ENCODE data around the gene ADCY3. TPM values are rescaled to one million over a fixed set of nuclear protein-coding genes. Genes with fewer than 3 reads are reported as not detected.

Gene ADCY3
- polyA plus RNA-seq, 1 of the 3 experiments (the other 2 are of a cell fraction), result 53.9 TPM

DNA sequence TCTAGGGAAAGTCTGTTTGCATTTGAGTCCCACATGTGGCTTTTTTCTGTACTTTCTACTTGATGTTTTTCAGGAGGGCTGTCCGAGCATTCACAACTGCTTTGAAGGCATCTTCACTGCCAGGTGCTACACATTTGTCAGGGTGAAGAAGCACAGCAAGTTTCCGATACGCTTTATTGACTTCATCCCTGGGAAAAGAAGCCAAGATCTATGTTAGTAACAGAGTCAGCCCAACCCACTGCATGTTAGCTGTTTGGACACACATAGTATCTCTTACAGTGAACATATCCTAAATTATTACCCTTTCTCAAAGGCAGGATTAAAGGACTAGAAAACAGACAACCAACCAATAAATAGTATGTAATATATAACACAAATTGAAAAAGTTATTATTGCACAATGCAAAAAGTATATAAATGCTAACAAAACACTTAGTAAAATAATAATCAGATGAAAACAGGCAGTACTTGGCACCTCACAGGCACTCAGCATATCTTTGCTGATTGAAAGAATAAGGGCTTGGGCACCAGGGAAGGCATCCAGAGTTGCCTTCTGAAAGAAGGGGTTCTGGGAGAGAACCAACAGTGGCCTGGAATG lies 27.6 kb upstream of the ADCY3 start:
- Histone ChIP-seq H4K20me1 (ENCODE audit: insufficient read depth) (no peaks in the 10 kb centered on the region), H3K4me2 (no peak overlapping the region), H3K9me3 (no peaks in the 10 kb centered on the region), H3K4me3 (ENCODE audit: low read depth in 2 of 2, low read length in 1 of 2) (no peak overlapping the region), H3K36me3 (replicated peaks in 1 of 2; ENCODE audit: control insufficient read depth in 1 of 2, insufficient read depth in 2 of 2, low read length in 1 of 2) (peaks cover 48 to 69% of the 10 kb centered on the region in 2 experiments), H3K9ac (no peak overlapping the region), H3K79me2 (ENCODE audit: insufficient read depth) (no peaks in the 10 kb centered on the region), H2AFZ (ENCODE audit: low read depth) (no peak overlapping the region), H3F3A (replicated peaks; ENCODE audit: insufficient read depth) (no peaks in the 10 kb centered on the region), H3K27me3 (ENCODE audit: insufficient read depth) (no peaks in the 10 kb centered on the region), H3K4me1 (ENCODE audit: control insufficient read depth in 1 of 2, insufficient read depth in 2 of 2, low read depth in 1 of 2, low read length in 1 of 2) (no peaks in the 10 kb centered on the region), H3K9me2 (no peaks in the 10 kb centered on the region), H3K27ac (ENCODE audit: low read depth in 2 of 2, low read length in 1 of 2) (no peak overlapping the region)
- no peak for DNase-seq
- no peak for TF ChIP-seq NFIC (IDR thresholded peaks at IDR 0.05; ENCODE audit: borderline replicate concordance)
- no peak for TF ChIP-seq FOXM1 (IDR thresholded peaks at IDR 0.05; ENCODE audit: low read depth)
- TF ChIP-seq ELF1 (IDR thresholded peaks at IDR 0.05), result no peak
- no peak for TF ChIP-seq RAD21 (IDR thresholded peaks at IDR 0.05; ENCODE audit: low read length)
- TF ChIP-seq FOXJ3 (CRISPR knock-in tag; IDR thresholded peaks at IDR 0.05), result no peak
- no peak for TF ChIP-seq SMC3 (IDR thresholded peaks at IDR 0.05; ENCODE audit: low read depth, low read length)
- TF ChIP-seq, protein P1, sequence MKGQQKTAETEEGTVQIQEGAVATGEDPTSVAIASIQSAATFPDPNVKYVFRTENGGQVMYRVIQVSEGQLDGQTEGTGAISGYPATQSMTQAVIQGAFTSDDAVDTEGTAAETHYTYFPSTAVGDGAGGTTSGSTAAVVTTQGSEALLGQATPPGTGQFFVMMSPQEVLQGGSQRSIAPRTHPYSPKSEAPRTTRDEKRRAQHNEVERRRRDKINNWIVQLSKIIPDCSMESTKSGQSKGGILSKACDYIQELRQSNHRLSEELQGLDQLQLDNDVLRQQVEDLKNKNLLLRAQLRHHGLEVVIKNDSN (IDR thresholded peaks at IDR 0.05; ENCODE audit: borderline replicate concordance, low read depth), result no peak
- TF ChIP-seq, protein P2, sequence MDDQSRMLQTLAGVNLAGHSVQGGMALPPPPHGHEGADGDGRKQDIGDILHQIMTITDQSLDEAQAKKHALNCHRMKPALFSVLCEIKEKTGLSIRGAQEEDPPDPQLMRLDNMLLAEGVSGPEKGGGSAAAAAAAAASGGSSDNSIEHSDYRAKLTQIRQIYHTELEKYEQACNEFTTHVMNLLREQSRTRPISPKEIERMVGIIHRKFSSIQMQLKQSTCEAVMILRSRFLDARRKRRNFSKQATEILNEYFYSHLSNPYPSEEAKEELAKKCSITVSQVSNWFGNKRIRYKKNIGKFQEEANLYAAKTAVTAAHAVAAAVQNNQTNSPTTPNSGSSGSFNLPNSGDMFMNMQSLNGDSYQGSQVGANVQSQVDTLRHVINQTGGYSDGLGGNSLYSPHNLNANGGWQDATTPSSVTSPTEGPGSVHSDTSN (IDR thresholded peaks at IDR 0.05), result no peak
- TF ChIP-seq REST (IDR thresholded peaks at IDR 0.05; ENCODE audit: low read depth, low read length), result no peak
- TF ChIP-seq, protein P3, sequence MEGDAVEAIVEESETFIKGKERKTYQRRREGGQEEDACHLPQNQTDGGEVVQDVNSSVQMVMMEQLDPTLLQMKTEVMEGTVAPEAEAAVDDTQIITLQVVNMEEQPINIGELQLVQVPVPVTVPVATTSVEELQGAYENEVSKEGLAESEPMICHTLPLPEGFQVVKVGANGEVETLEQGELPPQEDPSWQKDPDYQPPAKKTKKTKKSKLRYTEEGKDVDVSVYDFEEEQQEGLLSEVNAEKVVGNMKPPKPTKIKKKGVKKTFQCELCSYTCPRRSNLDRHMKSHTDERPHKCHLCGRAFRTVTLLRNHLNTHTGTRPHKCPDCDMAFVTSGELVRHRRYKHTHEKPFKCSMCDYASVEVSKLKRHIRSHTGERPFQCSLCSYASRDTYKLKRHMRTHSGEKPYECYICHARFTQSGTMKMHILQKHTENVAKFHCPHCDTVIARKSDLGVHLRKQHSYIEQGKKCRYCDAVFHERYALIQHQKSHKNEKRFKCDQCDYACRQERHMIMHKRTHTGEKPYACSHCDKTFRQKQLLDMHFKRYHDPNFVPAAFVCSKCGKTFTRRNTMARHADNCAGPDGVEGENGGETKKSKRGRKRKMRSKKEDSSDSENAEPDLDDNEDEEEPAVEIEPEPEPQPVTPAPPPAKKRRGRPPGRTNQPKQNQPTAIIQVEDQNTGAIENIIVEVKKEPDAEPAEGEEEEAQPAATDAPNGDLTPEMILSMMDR (IDR thresholded peaks at IDR 0.05), result no peak
- TF ChIP-seq NRF1 (IDR thresholded peaks at IDR 0.05; ENCODE audit: low read depth, low read length), result no peak
- TF ChIP-seq RXRA (IDR thresholded peaks at IDR 0.05; ENCODE audit: borderline replicate concordance, low read depth), result no peak
- no peak for TF ChIP-seq TCF12 (IDR thresholded peaks at IDR 0.05)
- no peak for TF ChIP-seq TEAD4 (IDR thresholded peaks at IDR 0.05; ENCODE audit: borderline replicate concordance, insufficient read depth)
- no peak for TF ChIP-seq GABPA (IDR thresholded peaks at IDR 0.05; ENCODE audit: low read depth)
- no peak for TF ChIP-seq MEF2A (IDR thresholded peaks at IDR 0.05; ENCODE audit: borderline replicate concordance, low read depth)
- no peak for TF ChIP-seq GATA2 (CRISPR knock-in tag; IDR thresholded peaks at IDR 0.05)
- 95% methylated on average over 3 of the region's 3 CpGs for WGBS (ENCODE audit: low lambda C conversion rate)
- POLR2A ChIA-PET, result interaction anchor here (1.4 kb wide), 1 partner anchor 8 kb away, joined by 4 read pairs; no protein-coding TSS in a partner anchor
- CTCF ChIA-PET, result interaction anchor here (0.6 to 1.6 kb wide), 5 partner anchors 11 to 281 kb away, joined by 3 to 5 read pairs (median 3); no protein-coding TSS in a partner anchor
